HL-60 (cell line): ENCODE results near the gene THAP12.

Experiments used
- DNase-seq, 2 experiments: peaks; one replicate each; pipeline ENCODE4 v3.0.0-alpha.2; 2010 to 2020; ENCODE audit warnings: low read depth in 1 of 2, low spot score in 1 of 2
- H3K27ac ChIP-seq: fragments of 250-450 bp; sonication (Bioruptor Pico); replicated peaks from 2 replicates; pipeline ENCODE4 v1.5.1; 2020; ENCODE audit warnings: mild to moderate bottlenecking, moderate library complexity
- H3K27me3 ChIP-seq: fragments of 250-450 bp; sonication (Bioruptor Pico); 2 replicates; pipeline ENCODE4 v1.5.1; 2021; ENCODE audit warnings: mild to moderate bottlenecking, moderate library complexity; ENCODE audit not compliant: insufficient read depth, poor library complexity, severe bottlenecking
- H3K4me3 ChIP-seq: replicated peaks from 2 replicates; pipeline ENCODE4 v1.5.1; 2011; ENCODE audit warnings: mild to moderate bottlenecking, control low read depth, low read length; ENCODE audit not compliant: insufficient read depth
- CTCF ChIP-seq: IDR thresholded peaks from one replicate; pipeline ENCODE4 v1.5.1; 2011; ENCODE audit warnings: low read length, control low read depth, inconsistent platforms; ENCODE audit not compliant: insufficient read depth
- GABPA ChIP-seq: IDR thresholded peaks from 2 replicates; pipeline ENCODE4 v1.6.1; 2012; ENCODE audit warnings: low read depth
- POLR2AphosphoS5 ChIP-seq: IDR thresholded peaks from 2 replicates; pipeline ENCODE4 v1.6.1; 2012; ENCODE audit warnings: low read depth
- SPI1 ChIP-seq: IDR thresholded peaks from 2 replicates; pipeline ENCODE4 v1.6.1; 2012; ENCODE audit warnings: low read depth, mild to moderate bottlenecking, borderline replicate concordance
- TF ChIP-seq, protein P1 (sequence below): IDR thresholded peaks from 2 replicates; pipeline ENCODE4 v1.6.1; 2012; ENCODE audit warnings: low read depth; ENCODE audit not compliant: insufficient replicate concordance

The THAP12 gene

DNA sequence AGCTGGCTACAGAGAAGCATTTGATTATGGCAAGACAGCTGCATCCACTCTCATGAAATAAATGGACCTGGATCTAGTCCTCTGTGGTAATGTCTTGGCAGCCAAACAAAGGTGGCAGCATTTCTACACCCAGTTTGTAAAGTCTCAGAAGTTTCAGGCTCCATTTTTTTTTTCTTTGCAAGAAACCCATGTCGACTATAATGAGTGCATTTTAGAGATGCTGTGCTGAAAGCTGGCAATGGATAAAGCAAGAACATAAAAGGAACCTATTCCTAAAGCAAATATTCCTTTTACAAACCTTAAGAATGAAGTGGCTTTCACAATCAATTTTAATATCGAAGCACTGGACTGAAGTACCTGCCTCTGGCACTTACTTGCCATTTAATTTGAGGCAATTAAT, 33.5 kb downstream of the THAP12 start:
- no peak for TF ChIP-seq SPI1
- TF ChIP-seq GABPA: no peak
- TF ChIP-seq, protein P1, sequence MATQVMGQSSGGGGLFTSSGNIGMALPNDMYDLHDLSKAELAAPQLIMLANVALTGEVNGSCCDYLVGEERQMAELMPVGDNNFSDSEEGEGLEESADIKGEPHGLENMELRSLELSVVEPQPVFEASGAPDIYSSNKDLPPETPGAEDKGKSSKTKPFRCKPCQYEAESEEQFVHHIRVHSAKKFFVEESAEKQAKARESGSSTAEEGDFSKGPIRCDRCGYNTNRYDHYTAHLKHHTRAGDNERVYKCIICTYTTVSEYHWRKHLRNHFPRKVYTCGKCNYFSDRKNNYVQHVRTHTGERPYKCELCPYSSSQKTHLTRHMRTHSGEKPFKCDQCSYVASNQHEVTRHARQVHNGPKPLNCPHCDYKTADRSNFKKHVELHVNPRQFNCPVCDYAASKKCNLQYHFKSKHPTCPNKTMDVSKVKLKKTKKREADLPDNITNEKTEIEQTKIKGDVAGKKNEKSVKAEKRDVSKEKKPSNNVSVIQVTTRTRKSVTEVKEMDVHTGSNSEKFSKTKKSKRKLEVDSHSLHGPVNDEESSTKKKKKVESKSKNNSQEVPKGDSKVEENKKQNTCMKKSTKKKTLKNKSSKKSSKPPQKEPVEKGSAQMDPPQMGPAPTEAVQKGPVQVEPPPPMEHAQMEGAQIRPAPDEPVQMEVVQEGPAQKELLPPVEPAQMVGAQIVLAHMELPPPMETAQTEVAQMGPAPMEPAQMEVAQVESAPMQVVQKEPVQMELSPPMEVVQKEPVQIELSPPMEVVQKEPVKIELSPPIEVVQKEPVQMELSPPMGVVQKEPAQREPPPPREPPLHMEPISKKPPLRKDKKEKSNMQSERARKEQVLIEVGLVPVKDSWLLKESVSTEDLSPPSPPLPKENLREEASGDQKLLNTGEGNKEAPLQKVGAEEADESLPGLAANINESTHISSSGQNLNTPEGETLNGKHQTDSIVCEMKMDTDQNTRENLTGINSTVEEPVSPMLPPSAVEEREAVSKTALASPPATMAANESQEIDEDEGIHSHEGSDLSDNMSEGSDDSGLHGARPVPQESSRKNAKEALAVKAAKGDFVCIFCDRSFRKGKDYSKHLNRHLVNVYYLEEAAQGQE: no peak
- TF ChIP-seq POLR2AphosphoS5: no peak
- TF ChIP-seq CTCF: no peak
- Histone ChIP-seq H3K27ac (no peak overlapping the region), H3K4me3 (no peak overlapping the region), H3K27me3 (no peaks in the 10 kb centered on the region)
- DNase-seq: no peak

GRCh38 chr11:76339221-76339620, 41.7 kb downstream of the THAP12 start:
- no peaks in the 10 kb centered on the region for H3K27me3 ChIP-seq
- no peak overlapping the region for H3K4me3 ChIP-seq
- DNase-seq: peak; percentile 66 to 90
- TF ChIP-seq CTCF (no peak), GABPA (no peak), POLR2AphosphoS5 (peak; percentile 61), SPI1 (peak; percentile 99)
- TF ChIP-seq, protein P1: no peak
- peak overlapping the region; percentile 82 for H3K27ac ChIP-seq

- H3K4me3 ChIP-seq: no peak overlapping the region
- no peak for TF ChIP-seq POLR2AphosphoS5
- no peak for TF ChIP-seq SPI1
- TF ChIP-seq GABPA: no peak
- TF ChIP-seq, protein P1: no peak
- TF ChIP-seq CTCF: no peak
- peak overlapping the region; percentile 2; the same call in 1 of the 2 replicates for H3K27ac ChIP-seq
- no peak for DNase-seq
- H3K27me3 ChIP-seq: no peaks in the 10 kb centered on the region
These were observed 43.0 kb downstream of the THAP12 start for GRCh38 chr11:76337923-76338322.
